Measurements from ENCODE around the gene EXOC6B. TPM values are rescaled to one million over a fixed set of nuclear protein-coding genes. Genes with fewer than 3 reads are reported as not detected.

Gene EXOC6B
- total RNA-seq, 1 experiment from 2014 or later: 33.7 TPM

DNA sequence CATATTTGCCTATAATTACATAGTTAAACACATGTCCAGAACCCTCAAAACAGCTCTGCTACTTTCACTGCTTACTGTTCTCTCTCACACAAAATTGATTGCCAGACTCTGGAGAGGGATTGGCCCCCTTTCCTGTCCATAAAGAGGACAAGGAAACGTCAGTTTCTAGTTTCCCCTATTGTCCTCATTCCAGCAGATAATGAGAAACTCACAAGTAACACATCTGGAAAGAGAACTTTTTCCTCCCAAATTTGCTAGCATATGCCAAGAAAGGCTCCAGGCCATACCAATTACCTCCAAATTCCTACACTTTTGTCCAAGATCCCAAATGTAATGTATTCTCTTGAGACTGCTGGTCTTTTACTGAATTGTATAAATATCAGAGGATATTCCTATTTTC is 200.5 kb downstream of the EXOC6B start:
- POLR2A ChIA-PET: no interaction called here
- H3K27me3 Mint-ChIP-seq (ENCODE audit: low read depth): no peaks in the 10 kb centered on the region; the same call in 1 of the 2 replicates

DNA sequence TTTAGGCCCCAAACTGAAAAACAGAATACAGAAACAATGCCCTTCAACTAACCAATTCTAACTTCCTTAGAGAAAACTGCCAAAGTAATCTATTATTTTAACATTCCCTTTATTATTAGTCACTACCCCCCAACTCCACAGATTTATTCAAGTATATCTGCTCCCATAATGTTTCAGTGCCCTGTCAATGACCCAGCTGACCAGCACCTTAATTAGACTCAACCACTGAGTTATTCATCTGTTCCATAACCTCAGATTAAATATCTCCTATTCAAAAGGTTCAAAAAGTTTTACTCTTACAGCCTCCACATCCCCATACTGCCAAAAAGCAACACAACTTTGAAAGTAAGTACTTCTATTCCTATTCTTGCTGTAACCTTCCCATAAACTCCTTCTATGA is 202.4 kb downstream of the EXOC6B start:
- Mint-ChIP-seq H3K4me1 (peaks cover 26% of the 10 kb centered on the region), H3K36me3 (no peaks in the 10 kb centered on the region), H3K27ac (no peak overlapping the region), H3K4me3 (no peak overlapping the region), H3K27me3 (ENCODE audit: low read depth) (no peaks in the 10 kb centered on the region; the same call in 1 of the 2 replicates), H3K9me3 (peaks cover 4% of the 10 kb centered on the region; the same call in 1 of the 2 replicates)
- ChIA-PET CTCF (interaction anchor here (0.9 kb wide), 1 partner anchor 18 kb away, joined by 3 read pairs; no protein-coding TSS in a partner anchor), POLR2A (no interaction called here)
- no peak for DNase-seq (ENCODE audit: low spot score)
- ATAC-seq: no peak
- TF ChIP-seq, protein P1, sequence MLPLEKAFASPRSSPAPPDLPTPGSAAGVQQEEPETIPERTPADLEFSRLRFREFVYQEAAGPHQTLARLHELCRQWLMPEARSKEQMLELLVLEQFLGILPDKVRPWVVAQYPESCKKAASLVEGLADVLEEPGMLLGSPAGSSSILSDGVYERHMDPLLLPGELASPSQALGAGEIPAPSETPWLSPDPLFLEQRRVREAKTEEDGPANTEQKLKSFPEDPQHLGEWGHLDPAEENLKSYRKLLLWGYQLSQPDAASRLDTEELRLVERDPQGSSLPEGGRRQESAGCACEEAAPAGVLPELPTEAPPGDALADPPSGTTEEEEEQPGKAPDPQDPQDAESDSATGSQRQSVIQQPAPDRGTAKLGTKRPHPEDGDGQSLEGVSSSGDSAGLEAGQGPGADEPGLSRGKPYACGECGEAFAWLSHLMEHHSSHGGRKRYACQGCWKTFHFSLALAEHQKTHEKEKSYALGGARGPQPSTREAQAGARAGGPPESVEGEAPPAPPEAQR (CRISPR knock-in tag; IDR thresholded peaks at IDR 0.05): no peak
- no peak for TF ChIP-seq OVOL2 (CRISPR knock-in tag; IDR thresholded peaks at IDR 0.05; ENCODE audit: borderline replicate concordance)
- TF ChIP-seq, protein P2, sequence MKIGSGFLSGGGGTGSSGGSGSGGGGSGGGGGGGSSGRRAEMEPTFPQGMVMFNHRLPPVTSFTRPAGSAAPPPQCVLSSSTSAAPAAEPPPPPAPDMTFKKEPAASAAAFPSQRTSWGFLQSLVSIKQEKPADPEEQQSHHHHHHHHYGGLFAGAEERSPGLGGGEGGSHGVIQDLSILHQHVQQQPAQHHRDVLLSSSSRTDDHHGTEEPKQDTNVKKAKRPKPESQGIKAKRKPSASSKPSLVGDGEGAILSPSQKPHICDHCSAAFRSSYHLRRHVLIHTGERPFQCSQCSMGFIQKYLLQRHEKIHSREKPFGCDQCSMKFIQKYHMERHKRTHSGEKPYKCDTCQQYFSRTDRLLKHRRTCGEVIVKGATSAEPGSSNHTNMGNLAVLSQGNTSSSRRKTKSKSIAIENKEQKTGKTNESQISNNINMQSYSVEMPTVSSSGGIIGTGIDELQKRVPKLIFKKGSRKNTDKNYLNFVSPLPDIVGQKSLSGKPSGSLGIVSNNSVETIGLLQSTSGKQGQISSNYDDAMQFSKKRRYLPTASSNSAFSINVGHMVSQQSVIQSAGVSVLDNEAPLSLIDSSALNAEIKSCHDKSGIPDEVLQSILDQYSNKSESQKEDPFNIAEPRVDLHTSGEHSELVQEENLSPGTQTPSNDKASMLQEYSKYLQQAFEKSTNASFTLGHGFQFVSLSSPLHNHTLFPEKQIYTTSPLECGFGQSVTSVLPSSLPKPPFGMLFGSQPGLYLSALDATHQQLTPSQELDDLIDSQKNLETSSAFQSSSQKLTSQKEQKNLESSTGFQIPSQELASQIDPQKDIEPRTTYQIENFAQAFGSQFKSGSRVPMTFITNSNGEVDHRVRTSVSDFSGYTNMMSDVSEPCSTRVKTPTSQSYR (CRISPR knock-in tag; IDR thresholded peaks at IDR 0.05): no peak
- TF ChIP-seq, protein P3, sequence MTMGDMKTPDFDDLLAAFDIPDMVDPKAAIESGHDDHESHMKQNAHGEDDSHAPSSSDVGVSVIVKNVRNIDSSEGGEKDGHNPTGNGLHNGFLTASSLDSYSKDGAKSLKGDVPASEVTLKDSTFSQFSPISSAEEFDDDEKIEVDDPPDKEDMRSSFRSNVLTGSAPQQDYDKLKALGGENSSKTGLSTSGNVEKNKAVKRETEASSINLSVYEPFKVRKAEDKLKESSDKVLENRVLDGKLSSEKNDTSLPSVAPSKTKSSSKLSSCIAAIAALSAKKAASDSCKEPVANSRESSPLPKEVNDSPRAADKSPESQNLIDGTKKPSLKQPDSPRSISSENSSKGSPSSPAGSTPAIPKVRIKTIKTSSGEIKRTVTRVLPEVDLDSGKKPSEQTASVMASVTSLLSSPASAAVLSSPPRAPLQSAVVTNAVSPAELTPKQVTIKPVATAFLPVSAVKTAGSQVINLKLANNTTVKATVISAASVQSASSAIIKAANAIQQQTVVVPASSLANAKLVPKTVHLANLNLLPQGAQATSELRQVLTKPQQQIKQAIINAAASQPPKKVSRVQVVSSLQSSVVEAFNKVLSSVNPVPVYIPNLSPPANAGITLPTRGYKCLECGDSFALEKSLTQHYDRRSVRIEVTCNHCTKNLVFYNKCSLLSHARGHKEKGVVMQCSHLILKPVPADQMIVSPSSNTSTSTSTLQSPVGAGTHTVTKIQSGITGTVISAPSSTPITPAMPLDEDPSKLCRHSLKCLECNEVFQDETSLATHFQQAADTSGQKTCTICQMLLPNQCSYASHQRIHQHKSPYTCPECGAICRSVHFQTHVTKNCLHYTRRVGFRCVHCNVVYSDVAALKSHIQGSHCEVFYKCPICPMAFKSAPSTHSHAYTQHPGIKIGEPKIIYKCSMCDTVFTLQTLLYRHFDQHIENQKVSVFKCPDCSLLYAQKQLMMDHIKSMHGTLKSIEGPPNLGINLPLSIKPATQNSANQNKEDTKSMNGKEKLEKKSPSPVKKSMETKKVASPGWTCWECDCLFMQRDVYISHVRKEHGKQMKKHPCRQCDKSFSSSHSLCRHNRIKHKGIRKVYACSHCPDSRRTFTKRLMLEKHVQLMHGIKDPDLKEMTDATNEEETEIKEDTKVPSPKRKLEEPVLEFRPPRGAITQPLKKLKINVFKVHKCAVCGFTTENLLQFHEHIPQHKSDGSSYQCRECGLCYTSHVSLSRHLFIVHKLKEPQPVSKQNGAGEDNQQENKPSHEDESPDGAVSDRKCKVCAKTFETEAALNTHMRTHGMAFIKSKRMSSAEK (CRISPR knock-in tag; IDR thresholded peaks at IDR 0.05; ENCODE audit: borderline replicate concordance): no peak

More for the DNA sequence above, 200.5 kb downstream of the EXOC6B start:
- CTCF ChIA-PET: no interaction called here
- ATAC-seq: no peak
- H3K27ac Mint-ChIP-seq: no peak overlapping the region
- H3K4me1 Mint-ChIP-seq: peaks cover 15% of the 10 kb centered on the region
- TF ChIP-seq ZNF232 (CRISPR knock-in tag; IDR thresholded peaks at IDR 0.05): no peak
- no peak for TF ChIP-seq FOXP1 (CRISPR knock-in tag; IDR thresholded peaks at IDR 0.05; ENCODE audit: borderline replicate concordance)
- TF ChIP-seq, protein P4, sequence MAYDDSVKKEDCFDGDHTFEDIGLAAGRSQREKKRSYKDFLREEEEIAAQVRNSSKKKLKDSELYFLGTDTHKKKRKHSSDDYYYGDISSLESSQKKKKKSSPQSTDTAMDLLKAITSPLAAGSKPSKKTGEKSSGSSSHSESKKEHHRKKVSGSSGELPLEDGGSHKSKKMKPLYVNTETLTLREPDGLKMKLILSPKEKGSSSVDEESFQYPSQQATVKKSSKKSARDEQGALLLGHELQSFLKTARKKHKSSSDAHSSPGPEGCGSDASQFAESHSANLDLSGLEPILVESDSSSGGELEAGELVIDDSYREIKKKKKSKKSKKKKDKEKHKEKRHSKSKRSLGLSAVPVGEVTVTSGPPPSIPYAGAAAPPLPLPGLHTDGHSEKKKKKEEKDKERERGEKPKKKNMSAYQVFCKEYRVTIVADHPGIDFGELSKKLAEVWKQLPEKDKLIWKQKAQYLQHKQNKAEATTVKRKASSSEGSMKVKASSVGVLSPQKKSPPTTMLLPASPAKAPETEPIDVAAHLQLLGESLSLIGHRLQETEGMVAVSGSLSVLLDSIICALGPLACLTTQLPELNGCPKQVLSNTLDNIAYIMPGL (CRISPR knock-in tag; IDR thresholded peaks at IDR 0.05): no peak
- TF ChIP-seq, protein P5, sequence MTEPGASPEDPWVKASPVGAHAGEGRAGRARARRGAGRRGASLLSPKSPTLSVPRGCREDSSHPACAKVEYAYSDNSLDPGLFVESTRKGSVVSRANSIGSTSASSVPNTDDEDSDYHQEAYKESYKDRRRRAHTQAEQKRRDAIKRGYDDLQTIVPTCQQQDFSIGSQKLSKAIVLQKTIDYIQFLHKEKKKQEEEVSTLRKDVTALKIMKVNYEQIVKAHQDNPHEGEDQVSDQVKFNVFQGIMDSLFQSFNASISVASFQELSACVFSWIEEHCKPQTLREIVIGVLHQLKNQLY (CRISPR knock-in tag; IDR thresholded peaks at IDR 0.05): no peak
- no peak for TF ChIP-seq RORB (CRISPR knock-in tag; IDR thresholded peaks at IDR 0.05)
- TF ChIP-seq NFATC4 (CRISPR knock-in tag; IDR thresholded peaks at IDR 0.05): no peak
- TF ChIP-seq, protein P2 (CRISPR knock-in tag; IDR thresholded peaks at IDR 0.05): no peak
- TF ChIP-seq TEAD1 (CRISPR knock-in tag; IDR thresholded peaks at IDR 0.05): no peak
- no peak for TF ChIP-seq CBFB (CRISPR knock-in tag; IDR thresholded peaks at IDR 0.05; ENCODE audit: low read depth)
- TF ChIP-seq FOXJ3 (CRISPR knock-in tag; IDR thresholded peaks at IDR 0.05; ENCODE audit: borderline replicate concordance): no peak
- TF ChIP-seq, protein P6, sequence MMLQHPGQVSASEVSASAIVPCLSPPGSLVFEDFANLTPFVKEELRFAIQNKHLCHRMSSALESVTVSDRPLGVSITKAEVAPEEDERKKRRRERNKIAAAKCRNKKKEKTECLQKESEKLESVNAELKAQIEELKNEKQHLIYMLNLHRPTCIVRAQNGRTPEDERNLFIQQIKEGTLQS (CRISPR knock-in tag; conservative IDR thresholded peaks at IDR 0.05): no peak
- TF ChIP-seq SMAD3 (CRISPR knock-in tag; IDR thresholded peaks at IDR 0.05; ENCODE audit: borderline replicate concordance): no peak
- TF ChIP-seq, protein P1 (CRISPR knock-in tag; IDR thresholded peaks at IDR 0.05): no peak
- no peak for TF ChIP-seq ESRRA (CRISPR knock-in tag; IDR thresholded peaks at IDR 0.05; ENCODE audit: borderline replicate concordance)
- TF ChIP-seq JUN (CRISPR knock-in tag; IDR thresholded peaks at IDR 0.05): no peak
- TF ChIP-seq ZNF416 (CRISPR knock-in tag; IDR thresholded peaks at IDR 0.05): no peak
- no peak for TF ChIP-seq ZNF317 (CRISPR knock-in tag; IDR thresholded peaks at IDR 0.05; ENCODE audit: borderline replicate concordance, low read depth)
- no peak for TF ChIP-seq ZNF423 (CRISPR knock-in tag; IDR thresholded peaks at IDR 0.05)
- TF ChIP-seq JAZF1 (CRISPR knock-in tag; IDR thresholded peaks at IDR 0.05): no peak
- TF ChIP-seq MYBL2 (CRISPR knock-in tag; IDR thresholded peaks at IDR 0.05): no peak
- no peak for DNase-seq (ENCODE audit: low spot score)
- H3K9me3 Mint-ChIP-seq: no peaks in the 10 kb centered on the region
- H3K36me3 Mint-ChIP-seq: no peaks in the 10 kb centered on the region
- H3K4me3 Mint-ChIP-seq: no peak overlapping the region
